Endothelial cell (in vitro differentiated cells): ENCODE measurements around the gene FBXO4. TPM values are rescaled to one million over a fixed set of nuclear protein-coding genes. Genes with fewer than 3 reads are reported as not detected.

Experiments
- DNase-seq: peaks from one replicate; pipeline ENCODE4 v3.0.0; 2021; ENCODE audit warnings: low spot score
- H3K27ac Mint-ChIP-seq: one replicate; pipeline ENCODE4 v1.8.0; 2021; ENCODE audit warnings: mixed read lengths, inconsistent platforms; ENCODE audit not compliant: unreplicated experiment
- H3K27me3 Mint-ChIP-seq: one replicate; pipeline ENCODE4 v1.8.0; 2021; ENCODE audit warnings: mild to moderate bottlenecking, moderate library complexity, mixed read lengths, inconsistent platforms; ENCODE audit not compliant: unreplicated experiment
- H3K36me3 Mint-ChIP-seq: one replicate; pipeline ENCODE4 v1.8.0; 2021; ENCODE audit warnings: mild to moderate bottlenecking, low read depth, mixed read lengths, inconsistent platforms; ENCODE audit not compliant: unreplicated experiment
- H3K4me1 Mint-ChIP-seq: one replicate; pipeline ENCODE4 v1.8.0; 2021; ENCODE audit warnings: mild to moderate bottlenecking, mixed read lengths, inconsistent platforms; ENCODE audit not compliant: unreplicated experiment
- H3K4me3 Mint-ChIP-seq: one replicate; pipeline ENCODE4 v1.8.0; 2021; ENCODE audit warnings: mild to moderate bottlenecking, mixed read lengths, inconsistent platforms; ENCODE audit not compliant: unreplicated experiment
- H3K9me3 Mint-ChIP-seq: one replicate; pipeline ENCODE4 v1.8.0; 2021; ENCODE audit warnings: mixed read lengths, inconsistent platforms; ENCODE audit not compliant: unreplicated experiment
- CTCF ChIP-seq: fragments of 200-600 bp; sonication (generic); IDR thresholded peaks from one replicate; pipeline ENCODE4 v1.5.0; 2021; ENCODE audit warnings: antibody characterized with exemption; ENCODE audit not compliant: unreplicated experiment
- total RNA-seq: library from RNA; stranded (reverse); fragmentation: NEBNext Ultra II Directional; extraction: Animal tissue kit (Norgen Biotek cat#: 25700); gene quantifications from one replicate; pipeline ENCODE4 v1.2.1, GENCODE V29; 2021; ENCODE audit not compliant: unreplicated experiment

The FBXO4 gene
- total RNA-seq, 1 donor from 2014 or later = 4.4 TPM

- no peak overlapping the region for H3K4me3 Mint-ChIP-seq
- H3K27ac Mint-ChIP-seq = no peak overlapping the region
- no peaks in the 10 kb centered on the region for H3K36me3 Mint-ChIP-seq
- DNase-seq = no peak
- no peak for TF ChIP-seq CTCF
- no peaks in the 10 kb centered on the region for H3K9me3 Mint-ChIP-seq
- H3K4me1 Mint-ChIP-seq = no peaks in the 10 kb centered on the region
- H3K27me3 Mint-ChIP-seq = peaks cover 2% of the 10 kb centered on the region
Observed at GRCh38 chr5:41951224-41951623, 26.1 kb downstream of the FBXO4 start.

- H3K27ac Mint-ChIP-seq = no peak overlapping the region
- no peaks in the 10 kb centered on the region for H3K27me3 Mint-ChIP-seq
- DNase-seq = no peak
- H3K4me3 Mint-ChIP-seq = no peak overlapping the region
- no peaks in the 10 kb centered on the region for H3K4me1 Mint-ChIP-seq
- no peak for TF ChIP-seq CTCF
- H3K36me3 Mint-ChIP-seq = no peaks in the 10 kb centered on the region
- no peaks in the 10 kb centered on the region for H3K9me3 Mint-ChIP-seq
Observed at GRCh38 chr5:41954286-41954685, 29.2 kb downstream of the FBXO4 start.

- Mint-ChIP-seq H3K4me3 (no peak overlapping the region), H3K27me3 (no peaks in the 10 kb centered on the region)
Observed at GRCh38 chr5:41955432-41956024, 30.4 kb downstream of the FBXO4 start.

GRCh38 chr5:41956943-41957342, 31.9 kb downstream of the FBXO4 start:
- no peak for TF ChIP-seq CTCF
- DNase-seq = no peak
- Mint-ChIP-seq H3K4me3 (no peak overlapping the region), H3K9me3 (peaks cover 4% of the 10 kb centered on the region), H3K27me3 (no peaks in the 10 kb centered on the region), H3K36me3 (no peaks in the 10 kb centered on the region), H3K4me1 (no peaks in the 10 kb centered on the region), H3K27ac (no peak overlapping the region)

More at GRCh38 chr5:41955432-41956024, 30.4 kb downstream of the FBXO4 start:
- H3K27ac Mint-ChIP-seq = no peak overlapping the region
- TF ChIP-seq CTCF = no peak
- no peaks in the 10 kb centered on the region for H3K4me1 Mint-ChIP-seq
- no peaks in the 10 kb centered on the region for H3K36me3 Mint-ChIP-seq
- DNase-seq = no peak
- H3K9me3 Mint-ChIP-seq = no peaks in the 10 kb centered on the region

- TF ChIP-seq CTCF = no peak
- H3K9me3 Mint-ChIP-seq = peaks cover 4% of the 10 kb centered on the region
Observed at GRCh38 chr5:41960481-41960880, 35.4 kb downstream of the FBXO4 start.

More at GRCh38 chr5:41960481-41960880, 35.4 kb downstream of the FBXO4 start:
- no peaks in the 10 kb centered on the region for H3K4me1 Mint-ChIP-seq
- no peak for DNase-seq
- no peaks in the 10 kb centered on the region for H3K36me3 Mint-ChIP-seq
- H3K4me3 Mint-ChIP-seq = no peak overlapping the region
- no peaks in the 10 kb centered on the region for H3K27me3 Mint-ChIP-seq
- no peak overlapping the region for H3K27ac Mint-ChIP-seq
